ENCODE data around the gene QDPR.

QDPR gene

GRCh38 chr4:17489123-17489522 lies 22.8 kb downstream of the QDPR start:
- H3F3A ChIP-seq (ENCODE audit: insufficient read depth, low read length) = no peaks in the 10 kb centered on the region
- H3K4me2 ChIP-seq (ENCODE audit: low read length) = no peak overlapping the region
- TF ChIP-seq CTCF (IDR thresholded peaks at IDR 0.05; ENCODE audit: low read length) = no peak
- no peak for TF ChIP-seq EZH2 (IDR thresholded peaks at IDR 0.05; ENCODE audit: borderline replicate concordance, low read length)
- H3K27me3 ChIP-seq (ENCODE audit: insufficient read depth, low read length) = no peaks in the 10 kb centered on the region
- H2AFZ ChIP-seq (ENCODE audit: low read length) = no peak overlapping the region
- H3K4me3 ChIP-seq (ENCODE audit: low read depth, low read length, poor library complexity, severe bottlenecking) = no peak overlapping the region
- H3K9me3 ChIP-seq (ENCODE audit: low read length) = no peaks in the 10 kb centered on the region
- no peak overlapping the region for H3K27ac ChIP-seq (ENCODE audit: low read depth, low read length, poor library complexity, severe bottlenecking)
- H3K79me2 ChIP-seq (ENCODE audit: insufficient read depth, low read length) = no peaks in the 10 kb centered on the region
- H4K20me1 ChIP-seq (ENCODE audit: insufficient read depth, low read length) = no peaks in the 10 kb centered on the region
- H3K4me1 ChIP-seq (ENCODE audit: insufficient read depth, low read length, severe bottlenecking) = no peaks in the 10 kb centered on the region
- peaks cover 21% of the 10 kb centered on the region for H3K36me3 ChIP-seq (ENCODE audit: insufficient read depth, low read length)
- no peaks in the 10 kb centered on the region for H3K9me2 ChIP-seq (ENCODE audit: low read depth, low read length)
- H3K9ac ChIP-seq (ENCODE audit: low read length) = no peak overlapping the region

DNA sequence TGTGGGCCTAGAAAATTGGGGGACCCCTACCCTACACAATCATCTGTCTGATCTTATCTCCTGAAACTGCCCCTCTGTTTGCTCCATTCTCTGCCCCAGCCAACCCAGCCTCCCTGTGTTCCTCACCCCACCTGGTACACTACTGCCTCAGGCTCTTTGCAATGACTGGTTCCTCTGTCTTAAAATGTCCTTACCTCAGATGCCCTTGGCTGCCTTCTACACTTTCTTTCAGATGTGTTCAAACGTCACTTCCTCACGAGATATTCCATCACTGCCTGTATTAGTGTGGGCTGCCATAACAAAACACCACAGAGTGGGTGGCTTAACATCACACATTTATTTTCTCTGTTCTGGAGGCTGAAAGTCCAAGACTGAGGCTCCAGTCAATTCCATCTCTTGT lies 29.2 kb downstream of the QDPR start:
- Histone ChIP-seq H3K27ac (ENCODE audit: low read depth, low read length, poor library complexity, severe bottlenecking) (no peak overlapping the region), H4K20me1 (ENCODE audit: insufficient read depth, low read length) (no peaks in the 10 kb centered on the region), H3K4me1 (ENCODE audit: insufficient read depth, low read length, severe bottlenecking) (no peaks in the 10 kb centered on the region), H3K9me3 (ENCODE audit: low read length) (no peaks in the 10 kb centered on the region), H3K27me3 (ENCODE audit: insufficient read depth, low read length) (no peaks in the 10 kb centered on the region), H3K79me2 (ENCODE audit: insufficient read depth, low read length) (no peaks in the 10 kb centered on the region), H3K36me3 (ENCODE audit: insufficient read depth, low read length) (peaks cover 11% of the 10 kb centered on the region), H3K9ac (ENCODE audit: low read length) (no peak overlapping the region), H3K9me2 (ENCODE audit: low read depth, low read length) (no peaks in the 10 kb centered on the region), H2AFZ (ENCODE audit: low read length) (no peak overlapping the region), H3K4me3 (ENCODE audit: low read depth, low read length, poor library complexity, severe bottlenecking) (no peak overlapping the region), H3F3A (ENCODE audit: insufficient read depth, low read length) (no peaks in the 10 kb centered on the region), H3K4me2 (ENCODE audit: low read length) (no peak overlapping the region)
- TF ChIP-seq CTCF (IDR thresholded peaks at IDR 0.05; ENCODE audit: low read length) (no peak), EZH2 (IDR thresholded peaks at IDR 0.05; ENCODE audit: borderline replicate concordance, low read length) (no peak)

DNA sequence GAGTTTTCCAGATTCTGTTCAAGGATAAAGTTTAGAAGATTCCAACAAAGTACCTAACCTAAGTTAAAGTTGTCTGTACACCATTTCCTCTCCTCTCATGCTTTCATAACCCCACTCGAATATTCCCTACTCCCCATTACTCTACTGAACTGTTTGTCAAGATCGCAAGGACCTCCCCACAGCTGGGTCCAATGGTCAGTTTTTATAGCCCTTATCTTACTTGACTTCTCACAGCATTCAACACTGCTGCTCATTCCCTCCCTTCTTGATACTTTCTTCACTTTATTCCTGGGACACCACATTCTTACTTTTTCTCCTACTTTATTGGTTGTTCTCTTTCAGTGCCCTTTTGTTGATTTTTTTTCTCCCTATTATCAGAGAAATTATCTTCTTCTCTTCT lies 30.9 kb downstream of the QDPR start:
- H3K36me3 ChIP-seq (ENCODE audit: insufficient read depth, low read length) = no peaks in the 10 kb centered on the region
- no peaks in the 10 kb centered on the region for H3F3A ChIP-seq (ENCODE audit: insufficient read depth, low read length)
- H3K4me3 ChIP-seq (ENCODE audit: low read depth, low read length, poor library complexity, severe bottlenecking) = no peak overlapping the region
- H3K79me2 ChIP-seq (ENCODE audit: insufficient read depth, low read length) = no peaks in the 10 kb centered on the region
- H3K27me3 ChIP-seq (ENCODE audit: insufficient read depth, low read length) = no peaks in the 10 kb centered on the region
- no peak overlapping the region for H3K4me2 ChIP-seq (ENCODE audit: low read length)
- H3K9ac ChIP-seq (ENCODE audit: low read length) = no peak overlapping the region
- H4K20me1 ChIP-seq (ENCODE audit: insufficient read depth, low read length) = no peaks in the 10 kb centered on the region
- H2AFZ ChIP-seq (ENCODE audit: low read length) = no peak overlapping the region
- no peaks in the 10 kb centered on the region for H3K9me3 ChIP-seq (ENCODE audit: low read length)
- H3K27ac ChIP-seq (ENCODE audit: low read depth, low read length, poor library complexity, severe bottlenecking) = no peak overlapping the region
- H3K4me1 ChIP-seq (ENCODE audit: insufficient read depth, low read length, severe bottlenecking) = no peaks in the 10 kb centered on the region
- no peaks in the 10 kb centered on the region for H3K9me2 ChIP-seq (ENCODE audit: low read depth, low read length)
- TF ChIP-seq CTCF (IDR thresholded peaks at IDR 0.05; ENCODE audit: low read length) = no peak
- TF ChIP-seq EZH2 (IDR thresholded peaks at IDR 0.05; ENCODE audit: borderline replicate concordance, low read length) = no peak

Data from OCI-LY1 (cell line).